IMR-90 (cell line): ENCODE results near the gene SH3BP5. TPM values are rescaled to one million over a fixed set of nuclear protein-coding genes. Genes with fewer than 3 reads are reported as not detected.

Experiments used
- ATAC-seq: fragments of 200-7000 bp; cut with Tn5 transposase; 2 replicates; pipeline ENCODE4 v1.9.1; 2020; ENCODE audit warnings: low read depth, mild to moderate bottlenecking, moderate library complexity
- BruUV-seq: library from RNA; stranded (reverse); fragments of 400-500 nt; replicated peaks from 2 replicates; lab custom pipeline; 2021; lab: Mats Ljungman, UMichigan
- CTCF ChIA-PET: fragments of 300-600 bp; formaldehyde crosslinking; extraction: SDS; loops from one replicate; lab custom pipeline; 2021; ENCODE audit warnings: antibody characterized with exemption; lab: Yijun Ruan, JAX
- POLR2A ChIA-PET: fragments of 300-600 bp; sonication (Branson Sonifier 250); formaldehyde crosslinking; loops from one replicate; lab custom pipeline; 2022; ENCODE audit warnings: antibody characterized with exemption; ENCODE audit not compliant: unreplicated experiment; lab: Charles Lee
- DNase-seq: peaks from one replicate; pipeline ENCODE4 v3.0.0; 2013
- H2AFZ ChIP-seq: replicated peaks from 2 replicates; pipeline ENCODE3; 2013; ENCODE audit warnings: low read length, mild to moderate bottlenecking; ENCODE audit not compliant: poor library complexity
- H2AK5ac ChIP-seq: 2 replicates; pipeline ENCODE4 v1.6.1; 2013; ENCODE audit warnings: low read depth, low read length, inconsistent platforms
- H2AK9ac ChIP-seq: replicated peaks from 2 replicates; pipeline ENCODE3; 2013; ENCODE audit warnings: mild to moderate bottlenecking, low read depth, low read length, moderate library complexity; ENCODE audit not compliant: poor library complexity
- H2BK120ac ChIP-seq: 2 replicates; pipeline ENCODE4 v1.6.1; 2013; ENCODE audit warnings: low read depth, low read length, inconsistent platforms
- H2BK15ac ChIP-seq: 3 replicates; pipeline ENCODE4 v1.6.1; 2013; ENCODE audit warnings: low read depth, low read length, inconsistent platforms
- H2BK20ac ChIP-seq: 2 replicates; pipeline ENCODE4 v1.6.1; 2013; ENCODE audit warnings: low read depth, mild to moderate bottlenecking, inconsistent platforms, low read length, moderate library complexity
- H2BK5ac ChIP-seq: 2 replicates; pipeline ENCODE4 v1.6.1; 2013; ENCODE audit warnings: mild to moderate bottlenecking, low read depth, low read length, inconsistent platforms; ENCODE audit not compliant: poor library complexity, severe bottlenecking
- H3K14ac ChIP-seq: replicated peaks from 2 replicates; pipeline ENCODE4 v1.6.1; 2013; ENCODE audit warnings: low read depth, low read length, inconsistent platforms
- H3K18ac ChIP-seq: 2 replicates; pipeline ENCODE4 v1.6.1; 2013; ENCODE audit warnings: low read depth, low read length, control low read depth
- H3K23ac ChIP-seq: 2 replicates; pipeline ENCODE4 v1.6.1; 2013; ENCODE audit warnings: low read depth, low read length, inconsistent platforms
- H3K27ac ChIP-seq: 2 replicates; pipeline ENCODE4 v1.5.1; 2013; ENCODE audit warnings: mild to moderate bottlenecking, control low read depth, low read length; ENCODE audit not compliant: insufficient read depth
- H3K27me3 ChIP-seq: 2 replicates; pipeline ENCODE4 v1.6.1; 2013; ENCODE audit warnings: low read length; ENCODE audit not compliant: control insufficient read depth, insufficient read depth
- H3K36me3 ChIP-seq: 2 replicates; pipeline ENCODE4 v1.6.1; 2013; ENCODE audit warnings: low read length, mixed read lengths; ENCODE audit not compliant: control insufficient read depth, insufficient read depth
- H3K4ac ChIP-seq: 2 replicates; pipeline ENCODE4 v1.6.1; 2013; ENCODE audit warnings: low read depth, low read length, inconsistent platforms
- H3K4me1 ChIP-seq: 2 replicates; pipeline ENCODE4 v1.6.1; 2013; ENCODE audit warnings: low read length, mixed read lengths; ENCODE audit not compliant: control insufficient read depth, insufficient read depth
- H3K4me2 ChIP-seq: 2 replicates; pipeline ENCODE4 v1.6.1; 2013; ENCODE audit warnings: low read depth, mild to moderate bottlenecking, control low read depth, low read length, moderate library complexity
- H3K4me3 ChIP-seq: 2 replicates; pipeline ENCODE4 v1.5.1; 2013; ENCODE audit warnings: low read depth, mild to moderate bottlenecking, control low read depth, low read length, moderate library complexity; ENCODE audit not compliant: insufficient read depth
- H3K56ac ChIP-seq: 2 replicates; pipeline ENCODE4 v1.6.1; 2013; ENCODE audit warnings: low read length, inconsistent platforms; ENCODE audit not compliant: insufficient read depth; ENCODE audit errors: extremely low read depth
- H3K79me1 ChIP-seq, 2 experiments: 2 replicates each; pipeline ENCODE4 v1.6.1; 2013; ENCODE audit warnings: low read length in 2 of 2, inconsistent platforms in 1 of 2, low read depth in 1 of 2
- H3K9ac ChIP-seq: 2 replicates; pipeline ENCODE4 v1.6.1; 2013; ENCODE audit warnings: low read depth, low read length, control low read depth
- H3K9me1 ChIP-seq: 2 replicates; pipeline ENCODE4 v1.6.1; 2013; ENCODE audit warnings: low read length, inconsistent platforms; ENCODE audit not compliant: insufficient read depth
- H3K9me3 ChIP-seq: 2 replicates; pipeline ENCODE4 v1.6.1; 2013; ENCODE audit warnings: low read length; ENCODE audit not compliant: control insufficient read depth, insufficient read depth
- H4K20me1 ChIP-seq: 2 replicates; pipeline ENCODE4 v1.6.1; 2013; ENCODE audit warnings: low read length, inconsistent platforms; ENCODE audit not compliant: insufficient read depth
- H4K5ac ChIP-seq: 2 replicates; pipeline ENCODE4 v1.6.1; 2013; ENCODE audit warnings: mild to moderate bottlenecking, low read depth, low read length, control low read depth
- H4K8ac ChIP-seq, 2 experiments: 2 replicates each; pipeline ENCODE4 v1.6.1; 2013; ENCODE audit warnings: low read depth in 2 of 2, low read length in 2 of 2, control low read depth in 1 of 2, inconsistent platforms in 1 of 2
- H4K91ac ChIP-seq: 2 replicates; pipeline ENCODE4 v1.6.1; 2013; ENCODE audit warnings: low read depth, low read length, inconsistent platforms; ENCODE audit not compliant: insufficient read depth
- BHLHE40 ChIP-seq: fragments of 150-350 bp; IDR thresholded peaks from 2 replicates; pipeline ENCODE4 v1.6.1; 2016; ENCODE audit warnings: mild to moderate bottlenecking, low read depth, low read length
- CEBPB ChIP-seq: IDR thresholded peaks from 2 replicates; pipeline ENCODE4 v1.6.1; 2012; ENCODE audit warnings: low read depth, low read length, improper control_type of control experiment
- CHD1 ChIP-seq: IDR thresholded peaks from 2 replicates; pipeline ENCODE4 v1.6.1; 2012; ENCODE audit warnings: low read depth, low read length, improper control_type of control experiment
- CTCF ChIP-seq: conservative IDR thresholded peaks from 2 replicates; pipeline ENCODE4 v1.5.1; 2012; ENCODE audit warnings: mild to moderate bottlenecking, low read depth, low read length, improper control_type of control experiment
- ELK1 ChIP-seq: fragments of 150-350 bp; IDR thresholded peaks from 2 replicates; pipeline ENCODE4 v1.6.1; 2016; ENCODE audit warnings: low read depth, mild to moderate bottlenecking, low read length, moderate library complexity, borderline replicate concordance
- FOS ChIP-seq: fragments of 150-350 bp; IDR thresholded peaks from 2 replicates; pipeline ENCODE4 v1.6.1; 2016; ENCODE audit warnings: low read depth, low read length
- MAFK ChIP-seq: IDR thresholded peaks from 2 replicates; pipeline ENCODE4 v1.6.1; 2012; ENCODE audit warnings: low read depth, low read length, improper control_type of control experiment
- MAZ ChIP-seq: IDR thresholded peaks from 2 replicates; pipeline ENCODE4 v1.6.1; 2012; ENCODE audit warnings: low read depth, mild to moderate bottlenecking, low read length, improper control_type of control experiment, moderate library complexity, borderline replicate concordance
- MXI1 ChIP-seq: IDR thresholded peaks from 2 replicates; pipeline ENCODE4 v1.6.1; 2012; ENCODE audit warnings: low read depth, mild to moderate bottlenecking, low read length, moderate library complexity, borderline replicate concordance
- NFE2L2 ChIP-seq: fragments of 150-350 bp; IDR thresholded peaks from 2 replicates; pipeline ENCODE4 v1.6.1; 2016; ENCODE audit warnings: low read depth, mild to moderate bottlenecking, low read length
- POLR2A ChIP-seq: IDR thresholded peaks from 2 replicates; pipeline ENCODE4 v1.6.1; 2012; ENCODE audit warnings: mild to moderate bottlenecking, low read depth, low read length
- RAD21 ChIP-seq: IDR thresholded peaks from 2 replicates; pipeline ENCODE4 v1.6.1; 2012; ENCODE audit warnings: low read length, improper control_type of control experiment
- RCOR1 ChIP-seq: IDR thresholded peaks from 2 replicates; pipeline ENCODE4 v1.6.1; 2012; ENCODE audit warnings: mild to moderate bottlenecking, low read length, improper control_type of control experiment; ENCODE audit not compliant: insufficient replicate concordance
- RFX5 ChIP-seq: IDR thresholded peaks from 2 replicates; pipeline ENCODE4 v1.8.0; 2012; ENCODE audit warnings: low read depth, mild to moderate bottlenecking, low read length, moderate library complexity
- SMC3 ChIP-seq: fragments of 150-350 bp; IDR thresholded peaks from 2 replicates; pipeline ENCODE4 v1.6.1; 2016; ENCODE audit warnings: low read depth, mild to moderate bottlenecking, antibody characterized with exemption, low read length, moderate library complexity
- USF2 ChIP-seq: fragments of 150-350 bp; IDR thresholded peaks from 2 replicates; pipeline ENCODE4 v1.6.1; 2017; ENCODE audit warnings: mild to moderate bottlenecking, antibody characterized with exemption, low read length, low read depth
- WGBS, 2 experiments: methylation state at CpG; one replicate each; pipeline versions ENCODE4 v1.1.5 to v1.1.7; 2013; ENCODE audit warnings: missing lambda C conversion rate in 2 of 2; ENCODE audit not compliant: insufficient read length in 1 of 2; ENCODE audit errors: extremely low coverage in 2 of 2; 5-methylcytosine and 5-hydroxymethylcytosine counted together
- dilution Hi-C: fragments of 300-500 bp; cut with HindIII; formaldehyde crosslinking; loops from one replicate; pipeline ENCODE4 v1.14.3; 2018; ENCODE audit warnings: low sequenced_read_pairs; ENCODE audit not compliant: unreplicated experiment
- in situ Hi-C: fragments of 300-500 bp; cut with MboI; formaldehyde crosslinking; loops from 3 replicates; pipeline ENCODE4 v1.14.3; 2019; ENCODE audit warnings: low sequenced_read_pairs, inconsistent platforms, mixed read lengths
- intact Hi-C: fragments of 100-400 bp; cut with micrococcal nuclease; formaldehyde crosslinking; loops from 2 replicates; pipeline ENCODE4 v1.10.0; 2022
- polyA plus RNA-seq, 3 experiments: library from polyadenylated mRNA; depleted of rRNA; stranded (reverse); fragments of >200 nt; gene quantifications; 2 replicates each; pipeline ENCODE4 v1.2.3, GENCODE V29; 2012; ENCODE audit warnings: low replicate concordance in 1 of 3
- total RNA-seq: library from RNA; depleted of rRNA; stranded (reverse); fragments of >200 nt; gene quantifications from 2 replicates; pipeline ENCODE4 v1.2.3, GENCODE V29; 2012

Gene SH3BP5
- total and polyA plus RNA-seq, 2 of the 4 experiments (the other 2 are of a cell fraction), result 14.0 to 23.5 TPM

- Histone ChIP-seq H2AK5ac (no peak overlapping the region), H3K14ac (no peak overlapping the region), H3K79me1 (peaks cover 0 to 2% of the 10 kb centered on the region in 2 experiments; a peak in 1 of 4 replicates), H3K27ac (no peak overlapping the region), H2BK20ac (no peak overlapping the region), H3K4me2 (no peak overlapping the region), H3K9me3 (no peaks in the 10 kb centered on the region), H4K5ac (no peak overlapping the region), H4K20me1 (no peaks in the 10 kb centered on the region), H2AFZ (no peak overlapping the region), H3K4me3 (no peak overlapping the region), H2AK9ac (no peak overlapping the region), H3K18ac (no peak overlapping the region), H3K4me1 (peaks cover 2% of the 10 kb centered on the region; the same call in 1 of the 2 replicates), H3K36me3 (peaks cover 11% of the 10 kb centered on the region), H2BK15ac (no peak overlapping the region), H2BK5ac (no peak overlapping the region), H3K23ac (no peak overlapping the region), H3K9ac (no peak overlapping the region), H3K27me3 (no peaks in the 10 kb centered on the region), H4K8ac (no peak overlapping the region), H3K9me1 (peaks cover 4% of the 10 kb centered on the region; the same call in 1 of the 2 replicates), H4K91ac (no peak overlapping the region), H3K56ac (no peak overlapping the region), H3K4ac (no peak overlapping the region), H2BK120ac (no peak overlapping the region)
- BruUV-seq, result no TSS peak
- DNase-seq, result no peak
- 80% methylated on average over 1 of the region's 2 CpGs; no CpG with 5 or more reads in 1 of the 2 experiments for WGBS, 2 experiments
- no peak for TF ChIP-seq RAD21
- TF ChIP-seq MXI1, result no peak
- no peak for TF ChIP-seq CEBPB
- TF ChIP-seq BHLHE40, result no peak
- no peak for TF ChIP-seq FOS
- no peak for TF ChIP-seq MAZ
- no peak for TF ChIP-seq USF2
- no peak for TF ChIP-seq CTCF
- TF ChIP-seq POLR2A, result no peak
- TF ChIP-seq SMC3, result no peak
- no peak for TF ChIP-seq ELK1
- TF ChIP-seq RCOR1, result no peak
- TF ChIP-seq NFE2L2, result no peak
- TF ChIP-seq CHD1, result no peak
- TF ChIP-seq MAFK, result no peak
- TF ChIP-seq RFX5, result no peak
- no peak for ATAC-seq
- POLR2A ChIA-PET, result no interaction called here
- intact Hi-C loops, result no loop called here
- CTCF ChIA-PET, result interaction anchor here (1.1 kb wide), 1 partner anchor 141 kb away, joined by 4 read pairs; no protein-coding TSS in a partner anchor
- in situ Hi-C loops, result no loop called here
- dilution Hi-C loops, result no loop called here
These were observed 68.5 kb downstream of the SH3BP5 start for GRCh38 chr3:15263926-15264325.
